Stimulated activated CD4-positive, alpha-beta T cell treated with anti-CD3 and anti-CD28 coated beads, Interleukin-12 subunit alpha, Interleukin-12 subunit beta, amount 100 ng/mL, for 48 hours (primary cell): ENCODE data around the gene PRMT7.

ENCODE experiments used
- DNase-seq, 3 donors: peaks; one replicate each; pipeline ENCODE4 v3.0.0-alpha.2; 2020; ENCODE audit warnings: low read depth in 2 of 3, low spot score in 1 of 3

The PRMT7 gene

DNA sequence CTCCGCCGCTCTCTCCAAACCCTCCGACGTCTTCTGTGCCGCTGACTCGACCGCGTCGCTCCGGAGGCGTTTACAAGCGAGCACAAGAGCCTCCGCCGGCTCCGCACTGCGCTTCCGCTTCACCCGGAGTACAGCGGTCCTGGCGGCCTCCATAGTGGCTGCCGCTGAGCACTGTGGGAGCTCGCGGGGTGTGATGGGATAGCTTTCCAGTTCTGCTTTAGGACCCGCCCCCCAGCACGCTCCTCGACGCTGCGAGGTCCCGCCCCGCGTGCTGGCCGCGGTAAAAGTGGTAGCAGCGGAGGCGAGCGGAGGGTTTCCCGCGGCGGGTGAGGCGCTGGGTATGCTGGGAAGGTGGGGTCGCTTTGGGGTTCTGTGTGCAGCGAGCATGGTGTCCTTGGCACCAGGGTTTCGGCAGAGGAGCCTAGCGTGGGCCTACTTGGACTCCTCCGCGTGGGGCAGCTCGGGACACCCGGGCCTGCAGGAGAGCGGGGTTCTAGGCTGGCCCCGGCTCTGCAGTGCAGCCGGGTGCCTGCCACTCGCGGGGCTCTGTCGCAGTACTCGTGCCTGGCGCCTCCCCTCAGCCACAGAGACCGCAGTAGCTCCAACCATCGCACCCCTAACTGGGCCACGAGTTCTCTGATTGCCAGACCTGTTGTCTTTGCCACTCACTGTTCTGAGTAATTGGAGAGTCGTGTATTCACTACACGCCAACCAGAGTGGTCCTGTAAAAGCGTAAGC lies at the start of gene PRMT7, which contains the start of gene SLC7A6OS:
Gene PRMT7, plus strand, starts transcription at position 246 of the 738 bp plus-strand sequence. CDS start 4,961 bp downstream, outside the sequence.
Gene SLC7A6OS, minus strand, starts transcription at position 173 of the 738 bp plus-strand sequence. Its CDS starts 20 bp downstream, at position 153.
- DNase-seq = peak; percentile 80 to 92 (median 87)

DNA sequence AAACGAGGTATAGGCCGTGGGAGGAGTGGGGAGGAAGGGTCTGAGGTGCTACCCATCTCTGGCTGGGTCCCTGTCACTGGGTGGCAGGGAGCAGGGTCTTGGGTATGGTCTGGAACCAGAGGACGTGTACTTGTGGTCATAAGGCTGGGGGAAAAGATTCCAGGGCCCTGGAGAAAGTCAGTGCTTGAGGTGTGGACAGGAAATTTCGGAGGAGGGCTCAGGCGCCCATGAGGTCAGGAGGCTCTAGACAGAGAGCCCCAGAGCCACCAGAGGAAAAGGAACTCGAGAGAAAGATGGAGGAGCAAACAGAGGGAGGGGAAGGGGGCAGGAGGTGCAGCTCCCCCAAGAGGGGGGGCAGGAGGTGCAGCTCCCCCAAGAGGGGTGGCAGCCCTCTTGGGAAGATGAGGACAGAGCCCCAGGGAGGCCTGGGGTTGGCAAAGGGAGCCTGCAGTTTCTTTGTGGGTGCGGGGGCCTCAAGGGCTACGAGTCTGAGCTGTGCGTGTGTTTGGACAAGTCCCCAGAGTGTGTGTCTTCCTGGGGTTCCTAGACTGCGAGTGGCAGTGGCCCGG lies 47.2 kb upstream of the PRMT7 start:
- no peak for DNase-seq

DNA sequence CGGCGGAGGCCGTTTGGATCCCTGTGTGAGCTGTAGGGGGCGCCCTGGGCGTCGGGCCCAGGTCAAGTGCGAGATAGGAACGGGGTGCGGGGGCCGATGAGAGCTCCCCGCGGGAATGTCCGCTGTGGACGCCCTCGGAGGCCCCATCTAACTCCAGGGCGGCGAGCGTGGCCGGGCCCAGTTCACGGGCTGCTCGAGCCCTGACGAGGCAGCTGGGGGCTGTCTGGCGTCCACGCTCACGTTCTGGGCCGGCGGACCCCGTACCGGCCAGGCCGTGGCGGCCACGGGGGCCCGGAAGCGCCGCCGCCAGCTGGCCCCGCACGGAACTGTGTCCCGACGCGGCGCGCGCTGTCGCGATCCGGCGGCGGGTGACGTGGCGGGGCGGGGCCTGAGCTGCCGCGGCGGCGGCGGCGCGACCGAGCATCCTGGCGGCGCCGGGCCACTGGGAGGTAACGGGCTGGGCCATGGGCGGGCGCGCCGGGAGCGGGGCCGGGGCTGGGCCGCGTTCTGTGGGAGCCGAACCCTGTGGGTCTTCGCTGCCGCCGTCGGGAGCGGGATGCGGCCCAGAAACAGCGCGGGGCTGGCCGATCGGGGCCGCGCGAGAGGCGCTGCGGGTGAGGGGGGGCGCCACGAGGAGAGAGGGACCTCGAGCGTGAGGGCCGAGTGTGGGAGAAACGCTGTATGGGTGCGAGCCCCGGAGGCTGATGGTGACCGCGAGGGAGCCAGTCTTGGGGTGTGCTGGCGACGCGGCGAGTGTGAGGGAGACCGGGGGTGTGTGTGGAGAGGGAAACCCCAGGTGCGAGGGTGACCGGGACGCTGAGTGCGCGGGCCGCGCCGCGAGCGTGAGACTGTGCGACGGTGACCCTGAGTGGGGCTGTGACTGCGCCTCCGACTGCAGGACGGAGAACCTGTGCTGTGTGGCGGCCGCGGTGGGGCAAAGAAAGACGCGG lies 46.4 kb upstream of the PRMT7 start, which contains the start of gene SLC7A6:
Gene SLC7A6, plus strand, starts transcription at position 399 of the 950 bp plus-strand sequence. CDS start 10,201 bp downstream, outside the sequence.
- peak; percentile 79 to 84 (median 82) for DNase-seq

DNA sequence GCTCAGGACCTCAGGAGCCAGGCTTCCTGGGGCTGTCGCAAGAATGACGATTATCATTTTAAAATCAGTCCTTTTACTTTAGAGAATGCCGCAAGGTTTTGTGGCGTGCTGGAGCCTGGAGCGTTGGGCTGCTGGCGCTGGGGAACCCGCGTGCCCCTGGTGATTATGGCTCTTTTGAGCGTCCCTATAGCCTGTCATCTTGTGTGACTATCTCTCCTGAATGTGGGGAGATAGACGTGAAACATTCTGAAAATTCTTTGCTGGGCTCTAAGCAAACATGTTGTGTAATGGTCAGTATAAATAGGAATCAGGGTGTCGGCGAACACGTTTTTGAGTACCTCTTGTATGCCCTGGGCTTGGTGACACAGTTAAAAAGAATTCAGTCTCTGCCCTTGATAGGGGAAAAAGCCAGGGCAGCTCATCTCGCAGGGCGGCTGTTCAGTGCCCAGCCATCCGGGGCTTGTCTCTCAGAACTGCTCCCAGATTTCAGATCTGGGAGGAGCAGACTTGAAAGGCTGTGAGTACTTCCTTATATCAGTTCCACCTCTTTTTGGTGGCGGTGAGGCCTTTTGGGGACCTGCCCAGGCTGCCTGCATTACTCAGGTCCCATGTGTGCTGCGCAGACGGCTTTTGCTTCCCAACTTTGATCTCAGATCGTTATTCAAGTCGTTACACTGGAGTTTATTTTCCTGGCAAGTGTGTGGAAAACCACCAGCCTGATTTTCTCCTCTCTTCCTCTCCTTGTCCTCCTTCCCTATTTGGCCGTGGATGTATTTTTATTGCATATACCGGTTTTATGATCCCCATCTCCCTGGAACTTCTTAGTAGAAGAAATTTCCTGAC lies 45.5 kb upstream of the PRMT7 start:
- DNase-seq = peak; percentile 38 to 46 (median 43)

- DNase-seq = no peak
These were observed 43.0 kb upstream of the PRMT7 start for GRCh38 chr16:68267612-68268405.

GRCh38 chr16:68269793-68270192 lies 41.0 kb upstream of the PRMT7 start:
- DNase-seq = no peak

DNA sequence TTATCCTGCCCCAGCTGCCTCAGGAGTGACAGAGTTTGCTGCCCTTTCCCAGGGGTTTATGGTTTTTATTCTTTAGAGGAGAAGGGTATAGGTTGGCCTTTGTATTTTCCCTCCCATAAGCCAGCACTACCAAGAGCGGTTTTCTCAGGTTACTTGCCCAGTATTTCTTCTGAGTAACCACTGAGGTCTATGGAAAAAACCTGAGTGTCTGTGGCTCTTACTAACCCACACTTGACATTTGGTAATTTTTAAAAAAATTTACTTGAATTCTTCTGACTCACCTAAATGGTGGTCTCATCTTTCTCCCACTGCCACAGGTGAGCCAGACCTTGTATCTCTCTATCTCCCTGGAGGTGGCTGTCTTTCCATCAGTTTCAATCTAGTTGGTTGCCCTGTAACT lies 40.5 kb upstream of the PRMT7 start:
- DNase-seq = no peak

GRCh38 chr16:68272507-68273209 lies 38.2 kb upstream of the PRMT7 start:
- DNase-seq = no peak

DNA sequence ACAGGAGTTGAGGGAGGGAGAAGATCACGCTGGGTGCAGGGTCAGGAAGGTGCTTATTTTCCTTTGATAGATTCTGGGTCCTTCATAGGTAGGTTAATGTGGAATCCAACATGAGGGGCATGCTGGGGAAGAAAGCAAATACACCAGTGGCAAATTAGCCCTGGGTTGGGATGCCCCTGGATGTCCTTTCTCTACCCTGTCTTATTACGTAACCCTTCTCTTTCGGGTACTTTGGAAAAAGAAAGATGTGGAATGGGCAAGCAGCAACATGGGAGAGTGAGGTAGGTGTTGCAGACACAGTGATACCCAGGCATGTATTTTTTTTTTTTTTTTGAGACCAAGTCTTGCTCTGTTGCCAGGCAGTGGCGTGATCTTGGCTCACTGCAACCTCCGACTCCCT lies 37.4 kb upstream of the PRMT7 start:
- no peak for DNase-seq

DNA sequence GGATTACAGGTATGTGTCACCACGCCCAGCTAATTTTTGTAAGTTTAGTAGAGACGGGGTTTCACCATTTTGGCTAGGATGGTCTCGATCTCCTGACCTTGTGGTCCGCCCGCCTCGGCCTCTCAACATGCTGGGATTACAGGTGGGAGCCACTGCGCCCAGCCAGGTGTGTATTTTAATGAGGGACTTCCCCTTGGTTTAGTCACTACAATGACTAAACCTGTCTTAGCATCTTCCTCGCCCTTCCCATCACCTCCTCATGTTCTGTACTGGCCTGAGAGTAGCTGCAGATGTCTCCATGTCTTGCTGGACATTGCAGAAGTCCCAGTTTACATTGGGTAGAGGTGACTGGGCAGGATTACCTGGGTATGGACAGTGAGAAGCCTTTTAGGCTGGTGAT lies 36.9 kb upstream of the PRMT7 start:
- DNase-seq = no peak

DNA sequence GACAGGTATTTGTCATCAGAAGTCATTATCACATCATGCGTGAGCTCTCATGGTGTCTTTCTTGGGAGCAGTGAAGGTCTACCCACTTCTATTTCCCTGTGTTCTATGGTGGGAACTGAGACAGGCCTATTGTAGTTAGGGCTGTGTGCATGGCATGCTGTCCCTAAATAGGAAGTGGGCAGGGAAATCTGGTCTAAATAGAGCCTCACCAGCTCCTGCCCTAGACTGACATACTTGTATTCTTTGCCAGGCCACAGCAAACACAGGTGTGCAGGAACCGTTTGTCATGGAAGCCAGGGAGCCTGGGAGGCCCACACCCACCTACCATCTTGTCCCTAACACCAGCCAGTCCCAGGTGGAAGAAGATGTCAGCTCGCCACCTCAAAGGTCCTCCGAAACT lies 36.4 kb upstream of the PRMT7 start:
- DNase-seq = no peak

- DNase-seq = no peak
These were observed 35.1 kb upstream of the PRMT7 start for GRCh38 chr16:68275611-68276191.

- DNase-seq = no peak
These were observed 34.6 kb upstream of the PRMT7 start for GRCh38 chr16:68276223-68276622.

GRCh38 chr16:68279726-68280558 lies 30.9 kb upstream of the PRMT7 start:
- DNase-seq = no peak

GRCh38 chr16:68281368-68282063 lies 29.3 kb upstream of the PRMT7 start:
- DNase-seq = no peak

- no peak for DNase-seq
These were observed 28.8 kb upstream of the PRMT7 start for GRCh38 chr16:68282064-68282452.

- DNase-seq = no peak
These were observed 27.5 kb upstream of the PRMT7 start for GRCh38 chr16:68283346-68283745.
